T-helper 2 cell (primary cell): ENCODE measurements around the gene KCNJ9.
"Not testable (repeated sequence)": the region's sequence is repeated elsewhere in the genome, so short reads cannot be mapped to it uniquely, and the experiment has no call there.

Experiments
- DNase-seq, 5 experiments: peaks; one replicate each; pipeline versions ENCODE4 v3.0.0 to v3.0.0-alpha.2; 2012 to 2022

KCNJ9 gene

DNA sequence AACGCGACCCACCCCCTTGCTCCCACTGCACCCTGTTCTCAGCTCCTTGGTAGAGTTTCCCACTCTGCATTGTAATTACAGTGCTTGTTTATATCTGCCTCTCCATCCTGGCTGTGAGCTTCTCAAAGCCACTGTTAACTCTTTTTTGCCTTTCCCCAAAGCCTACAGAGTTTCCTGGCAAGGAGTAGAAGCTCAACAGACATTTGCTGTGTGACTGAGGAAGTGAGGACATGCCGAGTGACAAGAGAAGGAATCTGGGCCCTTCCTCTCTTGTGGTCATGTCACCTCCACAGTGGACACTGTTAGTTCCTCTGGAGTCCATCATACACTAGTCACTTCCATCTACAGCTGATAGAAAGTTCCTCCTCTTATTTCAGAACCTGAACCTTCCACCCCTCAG is 23.1 kb downstream of the KCNJ9 start:
- DNase-seq: no peak

DNA sequence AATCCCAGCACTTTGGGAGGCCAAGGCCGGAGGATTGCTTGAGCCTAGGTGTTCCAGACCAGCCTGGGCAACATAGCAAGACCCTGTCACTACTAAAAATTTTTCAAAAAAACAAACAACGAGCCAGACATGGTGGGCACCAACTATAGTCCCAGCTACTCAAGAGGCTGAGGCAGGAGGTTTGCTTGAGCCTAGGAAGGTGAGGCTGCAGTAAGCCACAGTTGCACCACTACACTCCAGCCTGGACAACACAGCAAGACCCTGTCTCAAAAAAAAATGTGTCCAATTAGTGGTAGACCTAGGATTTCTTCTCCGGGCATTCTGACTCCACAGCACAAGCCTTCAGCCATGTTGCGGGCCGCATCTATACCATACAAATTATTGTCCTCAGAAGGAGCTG is 23.8 kb downstream of the KCNJ9 start:
- DNase-seq: no peak

DNA sequence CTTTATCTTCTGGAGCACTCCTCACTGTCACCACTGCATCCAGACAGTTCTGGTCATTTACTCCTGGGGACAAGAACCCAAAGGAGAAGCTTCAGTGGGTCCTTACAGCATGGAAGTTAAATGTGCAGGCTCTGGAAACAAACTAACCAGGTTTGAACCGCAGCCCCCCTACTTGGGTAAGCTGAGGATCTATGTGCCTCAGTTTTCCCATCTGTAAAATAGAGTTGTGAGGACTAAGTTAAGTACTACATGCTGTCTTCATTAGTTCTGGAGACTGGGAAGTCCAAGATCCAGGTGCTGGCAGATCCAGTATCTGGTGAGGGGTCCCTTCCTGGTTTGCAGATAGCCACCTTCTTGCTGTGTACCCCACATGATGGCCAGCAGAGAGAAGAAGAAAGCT is 26.2 kb downstream of the KCNJ9 start:
- DNase-seq: no peak

DNA sequence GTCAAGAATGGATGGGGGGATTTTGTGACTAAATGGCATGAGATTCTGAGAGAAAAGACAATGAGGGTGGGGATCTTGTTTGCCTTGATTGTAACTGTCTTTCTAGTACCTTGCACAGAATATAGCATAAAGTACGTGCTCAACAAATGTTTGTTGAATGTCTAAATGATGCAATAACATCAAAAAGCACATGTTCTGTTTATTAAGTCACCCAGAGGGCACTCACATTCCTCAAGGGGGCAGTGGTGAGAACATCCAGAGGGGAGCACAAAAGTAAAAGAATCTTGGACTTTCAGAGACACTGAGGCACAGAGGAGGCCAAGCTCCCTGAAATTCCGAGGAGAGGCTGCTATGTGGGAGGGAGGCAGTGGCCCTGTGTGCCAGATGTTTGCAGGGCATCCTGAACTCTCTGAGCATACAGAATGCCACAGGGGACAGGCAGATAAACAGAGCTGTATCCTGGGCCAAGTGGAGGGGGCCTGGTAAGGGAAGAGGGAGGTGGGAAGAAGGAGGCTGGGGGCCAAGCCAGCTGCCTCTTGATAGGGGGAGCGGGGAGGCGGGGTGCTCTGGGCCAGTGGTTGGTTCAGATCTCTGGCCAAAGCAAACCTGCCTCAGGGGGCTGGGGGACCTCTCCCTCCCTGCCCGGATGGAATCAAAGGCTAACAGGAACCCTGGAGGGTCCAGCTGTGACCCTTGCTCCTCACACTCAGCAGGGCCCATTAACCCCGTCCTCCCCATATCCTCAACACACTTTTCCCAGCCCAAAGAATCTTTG is 27.7 kb downstream of the KCNJ9 start:
- DNase-seq: peak in 1 of 5 experiments; percentile 58

DNA sequence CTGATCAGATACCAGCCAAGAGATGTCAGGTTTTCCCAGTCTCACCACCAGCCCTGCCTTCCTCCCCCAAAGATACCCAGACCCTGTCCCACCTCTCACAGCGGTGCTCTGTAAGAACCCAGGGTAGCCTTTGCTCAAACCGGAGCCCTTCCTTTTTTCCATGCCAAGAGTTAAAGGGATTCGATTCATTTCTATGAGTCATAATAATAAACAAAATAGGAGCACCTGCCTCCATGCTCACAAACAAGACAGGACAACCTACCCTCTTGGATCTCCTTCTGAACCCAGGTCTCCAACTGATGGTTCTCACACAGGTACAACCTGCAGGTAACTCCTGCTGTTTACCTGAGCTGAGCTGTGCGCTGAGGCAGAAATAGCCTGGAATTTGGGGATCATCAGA is 28.3 kb downstream of the KCNJ9 start:
- DNase-seq: no peak

DNA sequence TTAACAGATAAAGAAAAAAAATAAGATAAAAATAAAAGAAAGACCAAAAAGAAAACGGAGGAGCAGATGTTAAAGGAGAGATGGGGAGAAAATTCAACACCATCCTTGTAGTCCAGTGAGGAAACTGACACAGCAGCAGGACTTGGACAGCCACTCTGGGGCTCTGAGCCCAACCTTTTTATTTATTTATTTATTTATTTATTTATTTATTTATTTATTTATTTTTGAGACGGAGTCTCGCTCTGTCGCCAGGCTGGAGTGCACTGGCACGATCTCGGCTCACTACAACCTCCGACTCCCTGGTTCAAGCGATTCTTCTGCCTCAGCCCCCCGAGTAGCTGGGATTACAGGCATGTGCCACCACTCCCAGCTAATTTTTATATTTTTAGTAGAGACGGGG is 30.1 kb downstream of the KCNJ9 start:
- not testable (repeated sequence) for DNase-seq

DNA sequence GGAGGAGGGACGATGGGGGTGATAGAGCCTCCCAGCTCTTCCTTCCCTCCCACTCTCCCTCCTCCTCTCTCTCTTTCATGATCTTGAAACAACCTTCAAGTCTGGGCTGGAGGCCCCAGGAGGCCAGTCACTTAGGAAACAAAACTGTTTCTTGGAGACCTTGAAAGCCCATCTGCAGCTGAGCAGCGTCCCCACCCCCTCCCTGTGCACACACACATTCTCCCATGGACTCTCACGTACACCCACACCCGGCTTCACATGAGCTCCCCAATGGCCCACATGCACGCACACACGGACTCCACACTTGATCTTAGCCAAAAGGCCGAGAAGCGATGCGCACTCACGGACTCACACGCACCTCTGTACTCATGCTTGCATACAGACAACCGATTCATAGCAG is 31.0 kb downstream of the KCNJ9 start:
- DNase-seq: no peak

DNA sequence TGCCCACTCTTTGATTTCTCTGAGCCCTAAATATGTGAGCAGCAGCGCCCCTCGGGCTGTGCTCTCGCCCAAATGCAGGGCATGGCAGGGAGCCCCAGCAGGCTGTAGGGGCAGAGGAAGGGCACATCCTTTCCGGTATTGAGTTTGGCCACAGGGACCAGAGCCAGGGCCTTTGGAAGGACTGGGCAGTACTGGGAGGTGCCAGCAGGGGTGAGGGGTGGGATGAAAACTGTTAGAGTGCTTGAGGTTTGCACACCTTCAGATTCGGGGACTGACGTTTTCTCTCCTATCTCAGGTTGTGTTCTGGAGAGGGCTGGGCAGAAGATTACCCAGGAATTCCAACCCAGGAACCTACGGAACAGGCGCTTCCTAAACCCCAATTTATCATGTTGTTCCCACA is 32.1 kb downstream of the KCNJ9 start:
- DNase-seq: no peak

DNA sequence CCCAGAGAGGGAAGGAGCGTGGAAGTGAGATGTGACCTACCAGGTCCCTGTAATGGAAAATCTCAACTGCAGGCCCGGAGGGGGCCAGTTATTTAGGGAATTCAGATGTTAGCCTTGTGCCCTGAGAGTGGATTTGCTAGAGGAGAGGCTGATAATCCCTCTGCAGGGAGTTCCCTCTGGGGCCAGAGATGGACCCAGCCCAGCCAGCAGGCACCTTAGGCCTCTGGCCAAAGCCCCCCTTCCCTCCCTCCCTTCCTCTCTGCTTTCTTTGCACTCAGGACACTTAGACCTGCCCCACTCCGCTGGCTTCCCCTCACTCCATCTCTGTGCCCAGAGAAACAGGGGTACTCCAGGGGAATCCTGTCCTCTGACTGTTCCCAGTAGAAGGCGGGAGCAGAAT is 32.7 kb downstream of the KCNJ9 start:
- no peak for DNase-seq

DNA sequence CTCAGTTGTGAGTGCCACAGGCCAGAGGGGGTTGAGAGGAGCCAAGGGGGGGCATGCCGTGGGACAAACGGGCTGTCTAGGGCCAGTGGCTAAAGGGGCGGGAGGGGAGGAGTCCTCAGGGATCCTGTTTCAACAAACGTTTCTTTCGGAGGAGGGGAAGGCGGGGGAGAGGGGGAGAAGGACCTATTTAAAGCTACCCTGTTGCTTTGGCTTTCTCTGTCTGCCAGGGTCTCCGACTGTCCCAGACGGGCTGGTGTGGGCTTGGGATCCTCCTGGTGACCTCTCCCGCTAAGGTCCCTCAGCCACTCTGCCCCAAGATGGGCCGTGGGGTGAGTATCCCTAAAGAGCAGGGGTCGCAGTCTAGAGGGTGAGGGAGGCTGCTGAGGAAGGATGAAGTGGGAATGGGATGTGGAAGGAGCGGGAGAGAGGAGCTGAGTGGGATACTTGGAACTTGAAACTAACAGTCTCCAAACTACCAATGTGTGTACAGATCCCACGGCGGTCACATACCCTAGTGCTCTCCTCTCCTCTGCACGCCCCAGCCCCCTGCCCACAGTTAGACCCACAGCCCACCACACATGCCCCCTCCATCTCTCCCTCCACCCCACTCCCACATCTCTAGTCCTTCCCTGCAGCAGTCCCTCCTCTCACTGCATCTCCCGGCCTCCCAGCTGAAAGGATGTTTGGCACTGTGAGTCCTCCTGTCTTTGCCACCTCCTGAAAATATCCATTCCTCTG is 34.4 kb downstream of the KCNJ9 start, which contains the start of gene ATP1A2:
ATP1A2 (plus strand) TSS at position 215 of the 738 bp plus-strand sequence; CDS start at position 318, 103 bp downstream.
- DNase-seq: no peak

DNA sequence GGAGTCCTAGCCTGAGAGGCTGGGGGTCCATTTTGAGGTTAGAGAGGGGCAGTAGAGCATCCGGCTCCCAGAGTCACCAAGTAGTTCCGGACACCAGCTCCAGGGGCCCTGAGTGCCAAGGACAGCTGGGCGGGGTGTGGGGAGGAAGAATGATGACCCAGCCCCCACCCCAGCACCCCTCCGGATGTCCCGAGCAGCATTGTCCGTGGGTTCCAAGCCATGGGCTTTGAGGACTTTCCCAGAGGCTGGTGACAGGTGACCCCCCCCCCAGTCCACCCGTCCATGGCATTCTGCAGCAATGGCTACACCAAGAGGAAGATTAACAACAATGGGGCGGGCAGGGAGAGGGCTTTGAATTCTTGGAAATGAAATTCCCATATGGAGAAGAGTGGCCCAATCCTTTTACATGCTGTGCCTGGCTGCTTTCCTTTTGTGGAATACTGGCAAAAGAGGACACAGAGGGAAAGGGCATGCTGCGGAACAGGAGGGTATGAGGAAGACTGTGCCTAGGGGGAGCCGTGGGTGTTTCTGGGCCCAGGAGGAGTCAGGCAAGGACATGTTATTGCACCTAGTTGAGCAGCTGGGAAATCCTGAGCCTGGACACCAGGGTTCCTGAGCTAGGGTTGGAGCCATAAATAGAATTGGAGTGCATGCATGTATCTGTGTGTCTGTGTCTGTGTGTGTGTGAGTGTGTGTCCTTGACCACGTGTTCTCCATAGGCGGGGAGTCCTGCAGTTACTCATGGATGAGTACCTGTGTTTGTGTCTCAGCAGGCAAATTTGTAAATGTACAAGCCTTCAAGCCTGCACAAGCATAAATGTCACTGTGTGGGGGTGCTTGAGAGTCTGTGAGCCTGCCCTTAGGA is 35.2 kb downstream of the KCNJ9 start:
- DNase-seq: peak in 1 of 5 experiments; percentile 19

DNA sequence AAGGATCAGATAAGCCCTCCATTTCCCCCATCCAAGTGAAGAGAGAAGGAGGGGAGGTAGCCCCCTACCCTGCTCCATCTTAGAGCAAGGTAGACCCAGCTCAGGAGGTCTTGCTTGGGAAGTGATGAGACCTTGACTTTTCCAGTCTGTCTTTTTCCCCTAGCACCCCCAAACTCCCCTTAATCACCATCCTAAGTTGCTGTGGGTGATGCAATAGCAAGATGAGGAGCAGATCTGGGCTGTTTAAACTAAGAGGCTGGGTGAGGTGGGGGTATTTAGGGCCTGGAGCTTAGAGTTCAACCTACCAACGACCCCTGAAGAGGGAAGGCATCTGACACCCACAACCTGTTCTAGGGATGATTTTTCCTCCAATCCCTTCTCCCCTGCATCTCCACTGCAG is 36.0 kb downstream of the KCNJ9 start:
- DNase-seq: no peak

DNA sequence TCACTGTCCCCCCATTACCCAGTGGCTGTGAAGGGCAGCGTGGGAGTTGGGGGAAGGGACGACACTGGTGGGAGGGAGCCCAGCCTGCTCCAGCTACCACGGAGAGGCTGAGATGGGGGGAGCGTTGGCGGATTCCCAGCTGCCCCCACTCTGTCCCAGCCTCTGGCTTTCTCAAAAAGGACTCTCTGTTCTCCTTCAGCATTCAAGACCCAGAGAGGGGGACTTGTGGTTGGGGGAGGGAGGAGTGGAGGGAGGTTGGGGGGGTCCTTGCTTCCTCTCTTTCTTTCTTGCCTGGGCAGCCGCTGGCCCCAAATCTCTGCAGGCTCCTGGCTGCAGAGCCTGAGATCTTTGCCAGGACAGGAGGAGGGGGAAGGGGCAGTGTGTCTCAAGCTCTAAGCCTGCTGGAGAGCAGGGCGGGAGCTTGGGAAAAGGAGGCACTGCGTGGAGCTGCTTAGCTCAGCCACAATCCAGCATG is 36.4 kb downstream of the KCNJ9 start:
- DNase-seq: no peak

DNA sequence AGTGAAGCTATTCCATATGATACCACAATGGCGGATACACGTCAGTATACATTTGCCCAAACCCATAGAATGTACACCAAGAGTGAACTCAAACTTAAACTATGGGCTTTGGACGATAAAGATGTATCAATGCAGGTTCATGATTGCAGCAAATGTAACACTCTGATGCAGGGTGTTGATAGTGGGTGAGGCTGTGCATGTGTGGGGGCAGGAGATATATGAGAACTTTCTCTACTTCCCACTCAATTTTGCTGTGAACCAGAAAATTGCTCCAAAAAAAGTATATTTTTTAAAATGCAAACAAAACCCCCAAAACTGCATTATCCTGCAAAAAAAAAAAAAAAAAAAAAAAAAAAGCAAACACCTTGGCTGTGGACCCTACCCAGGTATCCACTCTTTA is 37.6 kb downstream of the KCNJ9 start:
- no peak for DNase-seq

DNA sequence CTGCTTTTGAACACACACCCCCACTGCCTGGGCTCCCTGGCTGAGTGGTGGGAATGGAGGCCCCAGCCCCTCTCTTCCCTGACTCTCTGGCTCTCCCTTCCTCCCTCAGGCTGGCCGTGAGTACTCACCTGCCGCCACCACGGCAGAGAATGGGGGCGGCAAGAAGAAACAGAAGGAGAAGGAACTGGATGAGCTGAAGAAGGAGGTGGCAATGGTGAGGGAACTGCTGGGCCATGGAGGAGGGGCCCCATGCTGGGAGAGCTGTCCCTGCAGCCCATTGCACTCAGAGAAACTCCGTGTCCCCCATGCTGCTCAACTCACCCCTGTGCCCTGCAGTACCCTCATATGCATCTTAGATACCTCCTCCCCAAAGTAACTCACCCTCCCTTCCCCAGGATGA is 39.5 kb downstream of the KCNJ9 start:
- DNase-seq: no peak

DNA sequence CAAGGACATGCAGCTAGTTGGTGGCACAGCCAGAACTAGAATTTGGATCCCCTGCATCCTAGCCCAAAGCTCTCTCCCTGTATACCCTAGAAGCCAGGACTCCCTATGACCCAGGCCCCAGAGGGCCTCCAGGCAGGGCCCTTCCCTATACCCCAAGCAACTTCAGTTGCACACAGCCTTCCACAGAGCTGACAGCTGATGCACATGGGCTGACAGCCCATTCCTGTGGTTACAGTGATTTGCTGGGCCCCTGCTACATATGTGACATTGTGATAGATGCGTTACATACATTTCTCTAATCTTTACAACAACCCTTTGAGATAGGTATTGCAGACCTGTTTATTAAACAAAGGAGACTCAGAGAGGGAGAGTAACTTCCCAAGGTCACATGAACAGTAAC is 40.0 kb downstream of the KCNJ9 start:
- DNase-seq: no peak

DNA sequence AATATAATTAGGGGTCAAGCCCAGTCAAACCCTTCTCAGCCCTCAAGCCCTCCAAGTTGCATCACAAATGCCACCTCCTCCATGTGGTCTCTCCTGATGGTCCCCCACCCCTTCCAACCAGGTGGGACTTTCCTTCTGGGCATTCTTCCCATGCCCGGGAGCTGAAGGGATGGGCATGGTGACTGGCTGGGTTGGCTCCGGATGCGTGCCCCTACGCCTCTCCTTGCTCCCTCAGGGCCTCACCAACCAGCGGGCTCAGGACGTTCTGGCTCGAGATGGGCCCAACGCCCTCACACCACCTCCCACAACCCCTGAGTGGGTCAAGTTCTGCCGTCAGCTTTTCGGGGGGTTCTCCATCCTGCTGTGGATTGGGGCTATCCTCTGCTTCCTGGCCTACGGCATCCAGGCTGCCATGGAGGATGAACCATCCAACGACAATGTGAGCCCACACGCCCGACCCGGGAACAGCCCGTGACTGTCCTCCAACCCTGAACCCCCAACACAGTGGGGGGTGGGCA is 41.7 kb downstream of the KCNJ9 start:
- DNase-seq: no peak

DNA sequence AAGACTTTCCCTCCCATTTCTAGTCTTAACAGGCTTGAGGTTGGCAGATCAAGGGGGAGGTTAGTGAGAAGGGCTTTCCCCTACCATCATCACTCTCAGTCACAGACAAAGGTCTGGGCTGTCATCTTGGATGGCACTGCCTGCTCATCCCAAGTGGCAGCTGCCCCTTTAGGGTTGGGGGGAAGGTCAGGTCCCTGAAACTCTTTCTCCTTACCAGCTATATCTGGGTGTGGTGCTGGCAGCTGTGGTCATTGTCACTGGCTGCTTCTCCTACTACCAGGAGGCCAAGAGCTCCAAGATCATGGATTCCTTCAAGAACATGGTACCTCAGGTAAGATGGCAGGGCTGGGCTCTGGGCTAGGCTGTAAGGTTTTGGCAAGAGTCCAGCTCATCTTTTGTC is 42.4 kb downstream of the KCNJ9 start:
- DNase-seq: no peak

DNA sequence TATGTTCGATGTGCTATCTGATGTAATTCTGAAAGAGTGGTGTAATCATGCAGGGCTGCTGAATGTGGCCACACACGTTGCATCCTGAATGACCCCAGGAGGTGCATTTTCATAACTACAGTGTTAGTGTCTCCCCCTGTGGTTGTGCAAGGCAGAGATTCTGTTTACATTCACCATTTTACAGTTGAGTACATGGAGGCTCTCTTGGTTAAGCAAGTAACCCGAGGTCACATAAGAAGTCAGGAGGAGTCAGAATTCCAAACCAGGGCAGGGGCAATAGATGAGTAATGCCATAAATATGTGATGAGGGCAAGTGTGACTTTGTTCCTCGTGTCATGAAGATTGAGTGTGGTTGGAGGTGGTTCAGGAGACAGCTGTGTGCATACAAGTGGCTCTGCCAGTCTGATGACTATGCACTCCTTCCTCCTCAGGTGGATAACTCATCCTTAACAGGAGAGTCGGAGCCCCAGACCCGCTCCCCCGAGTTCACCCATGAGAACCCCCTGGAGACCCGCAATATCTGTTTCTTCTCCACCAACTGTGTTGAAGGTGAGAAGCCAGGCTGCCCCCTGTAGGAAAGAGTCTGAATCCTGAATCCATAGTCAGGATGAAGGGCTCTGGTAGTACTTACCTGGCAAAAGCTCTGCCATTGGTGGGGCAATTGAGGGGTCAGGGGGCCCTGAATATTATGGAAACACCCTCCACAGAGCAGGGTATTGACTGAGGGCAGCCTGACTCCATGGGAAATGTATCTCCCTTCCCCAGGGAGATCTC is 43.6 kb downstream of the KCNJ9 start:
- DNase-seq: no peak

DNA sequence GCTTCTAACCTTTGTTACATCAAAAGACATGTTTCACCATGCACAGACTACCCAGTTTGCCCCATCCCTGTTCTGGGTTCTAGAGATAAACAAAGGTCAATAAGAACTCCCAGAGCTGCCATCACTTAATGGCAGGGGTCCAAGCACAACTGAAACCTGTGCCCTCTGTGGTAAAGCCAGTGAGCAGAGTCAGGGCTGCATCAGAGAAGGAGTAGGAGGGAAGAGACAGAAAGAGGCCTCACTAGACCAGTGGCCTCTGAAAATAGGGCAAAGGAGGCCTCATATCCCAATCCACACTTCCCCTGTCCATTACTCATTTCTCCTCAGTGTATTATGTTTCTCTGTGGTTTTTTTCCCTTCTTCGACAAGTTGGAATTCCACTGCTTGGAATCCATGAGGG is 44.4 kb downstream of the KCNJ9 start:
- no peak for DNase-seq

DNA sequence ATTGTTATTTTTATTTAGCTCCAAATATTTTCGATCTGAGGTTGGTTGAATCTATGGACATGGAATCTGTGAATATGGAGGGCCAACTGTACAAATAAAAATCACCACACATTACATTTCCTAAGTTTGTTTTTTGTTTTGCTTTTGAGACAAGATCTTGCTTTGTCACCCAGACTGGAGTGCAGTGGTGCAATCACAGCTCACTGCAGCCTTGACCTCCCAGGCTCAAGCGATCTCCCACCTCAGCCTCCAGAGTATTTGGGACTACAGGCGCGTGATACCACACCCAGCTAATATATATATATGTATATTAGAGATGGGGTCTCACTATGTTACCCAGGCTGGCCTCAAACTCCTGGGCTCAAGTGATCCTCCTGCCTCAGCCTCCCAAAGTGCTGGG is 45.0 kb downstream of the KCNJ9 start:
- DNase-seq: not testable (repeated sequence)

DNA sequence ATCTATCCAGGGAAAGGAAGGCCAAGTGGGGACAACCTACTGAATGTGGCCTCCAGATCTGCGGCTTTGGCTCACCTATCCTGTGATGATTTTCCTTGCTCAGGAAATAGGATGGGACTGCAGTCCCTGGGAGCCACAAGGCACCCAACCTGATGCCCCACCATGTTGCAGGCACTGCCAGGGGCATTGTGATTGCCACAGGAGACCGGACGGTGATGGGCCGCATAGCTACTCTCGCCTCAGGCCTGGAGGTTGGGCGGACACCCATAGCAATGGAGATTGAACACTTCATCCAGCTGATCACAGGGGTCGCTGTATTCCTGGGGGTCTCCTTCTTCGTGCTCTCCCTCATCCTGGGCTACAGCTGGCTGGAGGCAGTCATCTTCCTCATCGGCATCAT is 46.0 kb downstream of the KCNJ9 start:
- no peak for DNase-seq
